SK-N-SH (cell line): ENCODE data around the gene STAMBP.

ENCODE experiments used
- CTCF ChIP-seq: fragments of 200-600 bp; sonication (generic); IDR thresholded peaks from 2 replicates; pipeline ENCODE4 v1.6.1; 2017; ENCODE audit warnings: antibody characterized with exemption, mild to moderate bottlenecking, moderate library complexity
- EP300 ChIP-seq, 2 experiments: IDR thresholded peaks; 2 replicates each; pipeline versions ENCODE4 v1.4.0 to v1.6.1; 2012; ENCODE audit warnings: borderline replicate concordance in 1 of 2, low read depth in 1 of 2, low read length in 1 of 2
- FOXJ3 ChIP-seq: sonication (generic); formaldehyde crosslinking; IDR thresholded peaks from 2 replicates; pipeline ENCODE4 v1.5.1; 2020; ENCODE audit warnings: mild to moderate bottlenecking, missing genetic modification reagents
- JUND ChIP-seq: IDR thresholded peaks from 2 replicates; pipeline ENCODE4 v1.4.0; 2012
- MAX ChIP-seq: IDR thresholded peaks from 2 replicates; pipeline ENCODE4 v1.4.0; 2012; ENCODE audit warnings: low read depth
- MXI1 ChIP-seq: IDR thresholded peaks from 2 replicates; pipeline ENCODE4 v1.6.1; 2012; ENCODE audit warnings: mild to moderate bottlenecking, low read depth, low read length, improper control_type of control experiment
- REST ChIP-seq: IDR thresholded peaks from 2 replicates; pipeline ENCODE4 v1.6.1; 2012; ENCODE audit warnings: mild to moderate bottlenecking, low read depth, low read length, moderate library complexity
- TEAD4 ChIP-seq: IDR thresholded peaks from 2 replicates; pipeline ENCODE4 v1.4.0; 2012; ENCODE audit warnings: mild to moderate bottlenecking, borderline replicate concordance; ENCODE audit not compliant: insufficient read depth

GRCh38 chr2:73886357-73886756, 57.6 kb downstream of the STAMBP start:
- no peak for TF ChIP-seq CTCF
- TF ChIP-seq REST, result no peak
- TF ChIP-seq FOXJ3 (CRISPR knock-in tag), result no peak
- TF ChIP-seq JUND, result no peak
- no peak for TF ChIP-seq MXI1
- TF ChIP-seq TEAD4, result no peak
- no peak for TF ChIP-seq MAX
- TF ChIP-seq EP300 (IDR thresholded peaks at IDR 0.05; ENCODE audit: borderline replicate concordance in 1 of 2, low read depth in 1 of 2, low read length in 1 of 2), result no peak
